Spleen (tissue), 13 donors: ENCODE measurements around the gene LGALS12. TPM values are rescaled to one million over a fixed set of nuclear protein-coding genes. Genes with fewer than 3 reads are reported as not detected.

ENCODE experiments used
- DNase-seq: peaks from one replicate; pipeline ENCODE4 v3.0.0-alpha.2; 2020
- H3K27ac ChIP-seq, 8 donors: fragments of 200-600 bp; sonication (generic) in 7 of 8; 1 replicate in 4 of 8; 2 replicates in 4 of 8; pipeline versions ENCODE4 v1.5.0 to v1.8.0; 2016 to 2021; ENCODE audit warnings: inconsistent platforms in 4 of 8, mild to moderate bottlenecking in 4 of 8, moderate library complexity in 1 of 8
- H3K27me3 ChIP-seq, 7 donors: fragments of 200-600 bp; sonication (generic) in 6 of 7; replicated peaks in 1 of 7; 1 replicate in 4 of 7; 2 replicates in 3 of 7; pipeline versions ENCODE4 v1.5.0 to v1.8.0; 2016 to 2021; ENCODE audit warnings: inconsistent platforms in 3 of 7, mild to moderate bottlenecking in 1 of 7
- H3K36me3 ChIP-seq, 6 donors: fragments of 200-600 bp; sonication (generic) in 5 of 6; 1 replicate in 4 of 6; 2 replicates in 2 of 6; pipeline versions ENCODE4 v1.5.0 to v1.8.0; 2016 to 2021; ENCODE audit warnings: inconsistent platforms in 2 of 6
- H3K4me1 ChIP-seq, 6 donors: fragments of 200-600 bp; sonication (generic) in 5 of 6; 1 replicate in 3 of 6; 2 replicates in 3 of 6; pipeline versions ENCODE4 v1.5.0 to v1.8.0; 2016 to 2021; ENCODE audit warnings: inconsistent platforms in 3 of 6
- H3K4me3 ChIP-seq, 8 donors: fragments of 200-600 bp; sonication (generic) in 7 of 8; 1 replicate in 4 of 8; 2 replicates in 4 of 8; pipeline versions ENCODE4 v1.5.0 to v1.8.0; 2016 to 2021; ENCODE audit warnings: inconsistent platforms in 4 of 8, mild to moderate bottlenecking in 4 of 8, moderate library complexity in 2 of 8
- H3K9me3 ChIP-seq, 8 donors: fragments of 200-600 bp; sonication (generic) in 7 of 8; 1 replicate in 4 of 8; 2 replicates in 4 of 8; pipeline versions ENCODE4 v1.5.0 to v1.8.0; 2016 to 2021; ENCODE audit warnings: inconsistent platforms in 4 of 8
- POLR2A ChIP-seq, 3 donors: fragments of 450-650 bp; IDR thresholded peaks; one replicate each; pipeline ENCODE4 v1.5.1; 2017; ENCODE audit warnings: antibody characterized with exemption in 3 of 3, mild to moderate bottlenecking in 1 of 3
- POLR2AphosphoS5 ChIP-seq, 3 donors: sonication (generic); formaldehyde crosslinking; IDR thresholded peaks; one replicate each; pipeline ENCODE4 v1.5.1; 2017; ENCODE audit warnings: antibody characterized with exemption in 3 of 3
- WGBS, 5 donors: extraction: QIAGEN DNeasy Blood & Tissue Kit in 3 of 5; methylation state at CpG; one replicate each; pipeline versions ENCODE4 v1.1.5 to v1.1.7; 2013 to 2018; 5-methylcytosine and 5-hydroxymethylcytosine counted together
- intact Hi-C: fragments of 100-400 bp; cut with DNase I; formaldehyde crosslinking; loops from one replicate; pipeline ENCODE4 v1.15.0; 2023; ENCODE audit warnings: low total_unique reads
- long read RNA-seq, 2 donors: transcript quantifications; one replicate each; lab custom pipeline, GENCODE V29; 2026
- polyA plus RNA-seq, 3 donors: library from polyadenylated mRNA; stranded (reverse); fragments of 200-250 nt; gene quantifications; one replicate each; pipeline ENCODE4 v1.2.1, GENCODE V29; 2013
- total RNA-seq, 7 donors: library from RNA; depleted of rRNA in 3 of 7; stranded (reverse); fragments of >200 nt in 3 of 7; fragmentation: NEBNext Ultra II Directional in 4 of 7; extraction: Animal tissue kit (Norgen Biotek cat#: 25700) in 4 of 7; gene quantifications; one replicate each; pipeline versions ENCODE4 v1.1.0 to v1.2.1, GENCODE V29; 2016 to 2021
- TF ChIP-seq, protein P1 (sequence below), 11 experiments: fragments of 200-600 bp in 7 of 11; fragments of 450-650 bp in 4 of 11; sonication (generic) in 4 of 11; IDR thresholded peaks in 8 of 11; conservative IDR thresholded peaks in 3 of 11; 1 replicate in 7 of 11; 2 replicates in 4 of 11; pipeline versions ENCODE4 v1.4.0 to v1.8.0; 2016 to 2021; ENCODE audit warnings: antibody characterized with exemption in 11 of 11, inconsistent platforms in 4 of 11, mild to moderate bottlenecking in 1 of 11
- donor health status: healthy with polysubstance abuse.
- donor health status: DM: no; HTN: no; CAD: no; lungs with moderate emphysema.
- donor health status: DM: no; HTN: no; CAD: no.
- donor health status: Bipolar disorder and iron deficiency.
- donor health status: healthy.
- donor health status: DM: no; HTN: no; CAD: no.
- donor health status: DM: yes; HTN: yes; CAD: no.

Gene LGALS12, protein sequence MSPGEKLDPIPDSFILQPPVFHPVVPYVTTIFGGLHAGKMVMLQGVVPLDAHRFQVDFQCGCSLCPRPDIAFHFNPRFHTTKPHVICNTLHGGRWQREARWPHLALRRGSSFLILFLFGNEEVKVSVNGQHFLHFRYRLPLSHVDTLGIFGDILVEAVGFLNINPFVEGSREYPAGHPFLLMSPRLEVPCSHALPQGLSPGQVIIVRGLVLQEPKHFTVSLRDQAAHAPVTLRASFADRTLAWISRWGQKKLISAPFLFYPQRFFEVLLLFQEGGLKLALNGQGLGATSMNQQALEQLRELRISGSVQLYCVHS
- 1 to 10 TPM in 4 of 7 donors, under 1 TPM in 2, not detected in 1; 0.88 to 3.5 (median 2.0) TPM for total RNA-seq
- under 1 TPM; 0.24 to 0.30 (median 0.26) TPM for polyA plus RNA-seq
- long read RNA-seq, donor 1, partial matches to known transcripts, result 0 of 1 reads
- long read RNA-seq, donor 1, other reads (novel, unspliced or antisense), result 0 of 1 reads
- long read RNA-seq, donor 2, result 0 reads

DNA sequence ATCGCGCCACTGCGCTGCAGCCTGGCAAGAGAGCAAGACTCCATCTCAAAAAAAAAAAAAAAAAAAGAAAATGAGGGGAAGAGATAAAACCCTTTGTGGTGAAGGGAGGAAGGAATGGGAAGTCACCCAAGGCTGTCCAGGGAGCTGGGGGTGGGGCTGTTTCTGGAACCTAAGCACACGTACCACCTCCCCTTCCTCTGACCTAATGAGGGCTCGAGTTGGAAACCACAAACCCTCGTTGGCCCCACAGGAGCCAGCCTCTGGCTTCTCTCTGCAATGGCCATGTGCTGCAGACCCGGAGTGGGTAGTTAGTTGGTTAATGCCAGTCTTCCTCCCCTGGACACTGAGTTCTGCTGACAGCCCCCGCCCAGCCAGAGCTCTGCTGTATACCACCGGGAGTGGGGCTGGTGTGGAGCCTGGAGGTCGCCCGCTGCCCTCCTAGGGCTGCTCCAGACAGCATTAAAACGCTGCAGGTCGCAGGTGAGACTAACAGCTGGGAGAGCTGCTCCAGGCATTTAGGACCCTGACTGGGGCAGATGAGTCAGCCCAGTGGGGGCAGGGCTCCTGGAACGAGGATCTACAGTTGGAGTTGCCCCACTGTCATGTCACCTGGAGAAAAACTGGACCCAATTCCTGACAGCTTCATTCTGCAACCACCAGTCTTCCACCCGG is at the start of gene LGALS12:
Gene LGALS12 (plus strand): TSS at position 228 of the 672 bp plus-strand sequence. CDS start 375 bp downstream, at position 603.
- Histone ChIP-seq H3K4me3 (peak within 1 kb of the TSS in 1 of 8 donors; percentile 39), H3K9me3 (peaks cover 0 to 3% (median under 1%) of the 10 kb centered on the region in 8 donors), H3K4me1 (peaks cover 4 to 71% (median 39%) of the 10 kb centered on the region in 6 donors), H3K27me3 (peaks cover 0 to 11% (median 0%) of the 10 kb centered on the region in 7 donors), H3K27ac (peak within 1 kb of the TSS in 6 of 8 donors; percentile 8 to 79 (median 67)), H3K36me3 (peaks cover 0 to 16% (median 0%) of the 10 kb centered on the region in 6 donors)
- TF ChIP-seq, protein P1, sequence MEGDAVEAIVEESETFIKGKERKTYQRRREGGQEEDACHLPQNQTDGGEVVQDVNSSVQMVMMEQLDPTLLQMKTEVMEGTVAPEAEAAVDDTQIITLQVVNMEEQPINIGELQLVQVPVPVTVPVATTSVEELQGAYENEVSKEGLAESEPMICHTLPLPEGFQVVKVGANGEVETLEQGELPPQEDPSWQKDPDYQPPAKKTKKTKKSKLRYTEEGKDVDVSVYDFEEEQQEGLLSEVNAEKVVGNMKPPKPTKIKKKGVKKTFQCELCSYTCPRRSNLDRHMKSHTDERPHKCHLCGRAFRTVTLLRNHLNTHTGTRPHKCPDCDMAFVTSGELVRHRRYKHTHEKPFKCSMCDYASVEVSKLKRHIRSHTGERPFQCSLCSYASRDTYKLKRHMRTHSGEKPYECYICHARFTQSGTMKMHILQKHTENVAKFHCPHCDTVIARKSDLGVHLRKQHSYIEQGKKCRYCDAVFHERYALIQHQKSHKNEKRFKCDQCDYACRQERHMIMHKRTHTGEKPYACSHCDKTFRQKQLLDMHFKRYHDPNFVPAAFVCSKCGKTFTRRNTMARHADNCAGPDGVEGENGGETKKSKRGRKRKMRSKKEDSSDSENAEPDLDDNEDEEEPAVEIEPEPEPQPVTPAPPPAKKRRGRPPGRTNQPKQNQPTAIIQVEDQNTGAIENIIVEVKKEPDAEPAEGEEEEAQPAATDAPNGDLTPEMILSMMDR (IDR thresholded peaks at IDR 0.05 in 8 of 11, conservative IDR thresholded peaks at IDR 0.05 in 3 of 11), result no peak
- no peak for TF ChIP-seq POLR2AphosphoS5 (IDR thresholded peaks at IDR 0.05)
- TF ChIP-seq POLR2A (IDR thresholded peaks at IDR 0.05), result no peak
- intact Hi-C loops, result no loop called here
- no peak for DNase-seq
- WGBS, 5 donors, result 22 to 32% (median 29%) methylated on average over 13 to 15 of the region's 15 CpGs

DNA sequence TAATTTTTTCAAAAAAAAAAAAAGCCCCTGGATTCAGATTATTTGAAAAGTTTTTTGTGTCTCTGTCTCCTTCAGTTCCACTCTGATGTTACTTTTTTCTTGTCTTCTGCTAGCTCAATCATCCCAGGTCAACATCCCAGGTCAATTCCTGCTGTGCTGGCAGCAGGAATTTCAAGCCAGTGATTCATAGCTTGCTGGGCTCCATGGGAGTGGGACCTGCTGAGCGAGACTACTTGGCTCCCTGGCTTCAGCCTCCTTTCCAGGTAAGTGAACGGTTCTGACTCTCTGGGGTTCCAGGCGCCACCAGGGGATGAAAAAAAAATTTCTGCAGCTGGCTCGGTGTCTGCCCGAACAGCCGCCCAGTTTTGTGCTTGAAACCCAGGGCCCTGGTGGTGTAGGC is 46.3 kb upstream of the LGALS12 start:
- H3K27ac ChIP-seq, result no peak overlapping the region
- DNase-seq, result no peak
- H3K36me3 ChIP-seq, result no peaks in the 10 kb centered on the region
- H3K4me3 ChIP-seq, result no peak overlapping the region
- no peaks in the 10 kb centered on the region for H3K4me1 ChIP-seq
- H3K27me3 ChIP-seq, result peaks cover 0 to 28% (median 0%) of the 10 kb centered on the region in 7 donors
- 65 to 86% (median 76%) methylated on average over 6 of the region's 6 CpGs for WGBS, 5 donors
- no peaks in the 10 kb centered on the region for H3K9me3 ChIP-seq
- TF ChIP-seq, protein P1 (IDR thresholded peaks at IDR 0.05 in 8 of 11, conservative IDR thresholded peaks at IDR 0.05 in 3 of 11), result no peak
- TF ChIP-seq POLR2AphosphoS5 (IDR thresholded peaks at IDR 0.05) (no peak), POLR2A (IDR thresholded peaks at IDR 0.05) (no peak)
- intact Hi-C loops, result no loop called here

DNA sequence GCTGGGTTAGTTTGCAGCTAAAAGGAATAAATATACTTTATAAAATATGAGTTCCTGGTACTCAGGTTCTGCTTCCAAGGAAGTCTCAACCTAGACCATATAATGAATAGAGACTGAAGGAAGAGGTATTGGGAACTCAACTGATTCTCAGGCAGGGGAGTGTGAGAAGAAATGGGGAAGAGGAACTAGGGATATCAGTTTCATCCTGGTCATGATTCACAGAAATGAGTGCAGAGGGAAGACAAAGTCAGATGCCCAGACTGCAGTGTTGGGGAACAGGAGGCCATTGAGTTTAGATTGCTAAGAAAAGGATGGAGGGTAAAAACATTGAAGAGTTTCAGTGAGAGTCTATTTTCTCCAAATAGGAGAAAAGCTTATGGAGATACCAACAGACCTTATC is 43.7 kb upstream of the LGALS12 start:
- Histone ChIP-seq H3K36me3 (no peaks in the 10 kb centered on the region), H3K27me3 (peaks cover 0 to 28% (median 0%) of the 10 kb centered on the region in 7 donors), H3K27ac (no peak overlapping the region), H3K4me3 (no peak overlapping the region), H3K4me1 (no peaks in the 10 kb centered on the region), H3K9me3 (no peaks in the 10 kb centered on the region)
- intact Hi-C loops, result no loop called here
- no peak for DNase-seq
- TF ChIP-seq, protein P1 (IDR thresholded peaks at IDR 0.05 in 8 of 11, conservative IDR thresholded peaks at IDR 0.05 in 3 of 11), result no peak
- TF ChIP-seq POLR2AphosphoS5 (IDR thresholded peaks at IDR 0.05), result no peak

DNA sequence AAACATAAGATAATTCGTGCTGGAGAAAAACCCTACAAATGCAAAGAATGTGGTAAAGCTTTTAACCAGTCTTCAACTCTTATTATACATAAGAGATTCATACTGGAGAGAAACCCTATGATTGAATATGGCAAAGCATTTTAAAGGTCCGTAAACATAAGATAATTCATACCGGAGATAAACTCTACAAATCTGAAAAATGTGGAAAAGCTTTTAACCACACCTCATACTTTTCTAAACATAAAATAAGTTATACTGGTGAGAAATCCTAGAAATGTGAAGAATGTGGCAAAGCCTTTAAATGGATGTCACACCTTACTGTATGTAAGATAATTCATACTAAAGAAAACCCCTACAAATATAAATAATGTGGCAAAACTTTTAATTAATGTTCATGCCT is 35.6 kb upstream of the LGALS12 start:
- intact Hi-C loops, result no loop called here
- peaks cover 0 to 38% (median 24%) of the 10 kb centered on the region in 8 donors for H3K9me3 ChIP-seq
- TF ChIP-seq POLR2AphosphoS5 (IDR thresholded peaks at IDR 0.05) (no peak), POLR2A (IDR thresholded peaks at IDR 0.05) (no peak)
- no peaks in the 10 kb centered on the region for H3K27me3 ChIP-seq
- 73 to 85% (median 79%) methylated on average over 3 of the region's 3 CpGs for WGBS, 5 donors
- no peak overlapping the region for H3K27ac ChIP-seq
- H3K4me1 ChIP-seq, result no peaks in the 10 kb centered on the region
- H3K36me3 ChIP-seq, result no peaks in the 10 kb centered on the region
- no peak overlapping the region for H3K4me3 ChIP-seq
- no peak for DNase-seq
